Panc1 (cell line): ENCODE results near the gene DEAF1. TPM values are rescaled to one million over a fixed set of nuclear protein-coding genes. Genes with fewer than 3 reads are reported as not detected.

Experiments
- ATAC-seq: fragments of 200-7000 bp; cut with Tn5 transposase; 2 replicates; pipeline ENCODE4 v1.9.1; 2020; ENCODE audit warnings: mild to moderate bottlenecking, moderate library complexity
- BruUV-seq: library from RNA; stranded (reverse); fragments of 400-500 nt; replicated peaks from 2 replicates; lab custom pipeline; 2021; lab: Mats Ljungman, UMichigan
- CTCF ChIA-PET: fragments of 300-600 bp; sonication (Branson Sonifier 250); formaldehyde crosslinking; loops from one replicate; lab custom pipeline; 2022; ENCODE audit warnings: antibody characterized with exemption; lab: Charles Lee
- POLR2A ChIA-PET: fragments of 300-600 bp; sonication (Branson Sonifier 250); formaldehyde crosslinking; loops from one replicate; lab custom pipeline; 2022; ENCODE audit warnings: antibody characterized with exemption; lab: Charles Lee
- DNase-seq: peaks from one replicate; pipeline ENCODE4 v3.0.0-alpha.2; 2010; ENCODE audit warnings: low read depth, low spot score
- H3K27ac ChIP-seq: 2 replicates; pipeline ENCODE4 v1.5.1; 2011; ENCODE audit warnings: mild to moderate bottlenecking, low read length, inconsistent platforms
- H3K27me3 ChIP-seq: fragments of 200-500 bp; sonication (Bioruptor generic); 2 replicates; pipeline ENCODE4 v1.6.0; 2014; ENCODE audit warnings: low read length, inconsistent platforms; ENCODE audit not compliant: control insufficient read depth, insufficient read depth
- H3K36me3 ChIP-seq: fragments of 200-500 bp; sonication (Bioruptor generic); 2 replicates; pipeline ENCODE4 v1.5.1; 2014; ENCODE audit warnings: inconsistent platforms, mild to moderate bottlenecking, low read length, moderate library complexity; ENCODE audit not compliant: control insufficient read depth, insufficient read depth
- H3K4me1 ChIP-seq: 2 replicates; pipeline ENCODE4 v1.5.1; 2011; ENCODE audit warnings: inconsistent platforms, mild to moderate bottlenecking, low read length, moderate library complexity; ENCODE audit not compliant: control insufficient read depth, insufficient read depth
- H3K4me3 ChIP-seq, 2 experiments: 2 replicates each; pipeline ENCODE4 v1.5.1; 2011 to 2012; ENCODE audit warnings: low read depth in 2 of 2, low read length in 2 of 2, mild to moderate bottlenecking in 2 of 2, inconsistent platforms in 1 of 2, moderate library complexity in 1 of 2
- H3K9me3 ChIP-seq: fragments of 200-500 bp; sonication (Bioruptor generic); 2 replicates; pipeline ENCODE4 v1.5.1; 2014; ENCODE audit warnings: low read depth, mild to moderate bottlenecking, inconsistent platforms, low read length, moderate library complexity; ENCODE audit not compliant: control insufficient read depth, insufficient read depth
- CTCF ChIP-seq: fragments of 450-650 bp; IDR thresholded peaks from 2 replicates; pipeline ENCODE4 v1.5.1; 2017; ENCODE audit warnings: mild to moderate bottlenecking
- POLR2AphosphoS5 ChIP-seq: IDR thresholded peaks from 2 replicates; pipeline ENCODE4 v1.6.1; 2012; ENCODE audit warnings: mild to moderate bottlenecking, low read depth, low read length, moderate library complexity
- REST ChIP-seq, 2 experiments: IDR thresholded peaks; 2 replicates each; pipeline ENCODE4 v1.6.1; 2011 to 2012; ENCODE audit warnings: low read depth in 2 of 2, control low read depth in 1 of 2, low read length in 1 of 2, mild to moderate bottlenecking in 1 of 2, moderate library complexity in 1 of 2; ENCODE audit not compliant: insufficient read depth in 1 of 2
- SIN3A ChIP-seq: IDR thresholded peaks from 2 replicates; pipeline ENCODE4 v1.6.1; 2012; ENCODE audit warnings: low read depth, mild to moderate bottlenecking, low read length, moderate library complexity, borderline replicate concordance; ENCODE audit not compliant: insufficient read depth
- TCF7L2 ChIP-seq: IDR thresholded peaks from 2 replicates; pipeline ENCODE4 v1.6.1; 2011; ENCODE audit warnings: mild to moderate bottlenecking, low read depth, low read length, inconsistent platforms
- in situ Hi-C: cut with HindIII; loops from 2 replicates; pipeline ENCODE4 v1.10.0; 2016; ENCODE audit warnings: low sequenced_read_pairs, low pct_unique_long_range_greater_than_20kb
- intact Hi-C: fragments of 100-400 bp; cut with micrococcal nuclease; formaldehyde crosslinking; loops from one replicate; pipeline ENCODE4 v1.10.0; 2022; ENCODE audit not compliant: unreplicated experiment
- total RNA-seq: library from RNA; stranded (reverse); gene quantifications from one replicate; pipeline ENCODE4 v1.2.1, GENCODE V29; 2021; ENCODE audit not compliant: unreplicated experiment

Gene DEAF1
- total RNA-seq, 1 experiment from 2014 or later: 105 TPM

- ChIA-PET POLR2A (interaction anchor here (0.7 kb wide), 1 partner anchor 127 kb away, joined by 6 read pairs; no protein-coding TSS in a partner anchor), CTCF (no interaction called here)
- Histone ChIP-seq H3K27ac (no peak overlapping the region), H3K9me3 (no peaks in the 10 kb centered on the region), H3K4me1 (no peaks in the 10 kb centered on the region), H3K36me3 (no peaks in the 10 kb centered on the region; the same call in 1 of the 2 replicates), H3K4me3 (no peak overlapping the region), H3K27me3 (no peaks in the 10 kb centered on the region)
- ATAC-seq (no peak), DNase-seq (no peak)
- no TSS peak for BruUV-seq
- in situ Hi-C loops (no loop called here), intact Hi-C loops (no loop called here)
- TF ChIP-seq CTCF (no peak), SIN3A (no peak), REST (IDR thresholded peaks at IDR 0.05; ENCODE audit: insufficient read depth in 1 of 2, low read depth in 2 of 2, low read length in 1 of 2) (no peak), TCF7L2 (no peak), POLR2AphosphoS5 (no peak)
Observed at GRCh38 chr11:656866-657265, 38.2 kb downstream of the DEAF1 start.

- no peak for TF ChIP-seq CTCF
- TF ChIP-seq REST (IDR thresholded peaks at IDR 0.05; ENCODE audit: insufficient read depth in 1 of 2, low read depth in 2 of 2, low read length in 1 of 2): no peak
- no peak for TF ChIP-seq SIN3A
- no peak for TF ChIP-seq TCF7L2
- TF ChIP-seq POLR2AphosphoS5: no peak
- ChIA-PET POLR2A (interaction anchor here (0.7 kb wide), 1 partner anchor 127 kb away, joined by 6 read pairs; no protein-coding TSS in a partner anchor), CTCF (no interaction called here)
- BruUV-seq: no TSS peak
- H3K27me3 ChIP-seq: no peaks in the 10 kb centered on the region
- intact Hi-C loops (no loop called here), in situ Hi-C loops (no loop called here)
- no peaks in the 10 kb centered on the region for H3K9me3 ChIP-seq
- no peak for DNase-seq
- no peak overlapping the region for H3K4me3 ChIP-seq
- no peaks in the 10 kb centered on the region; the same call in 1 of the 2 replicates for H3K36me3 ChIP-seq
- no peaks in the 10 kb centered on the region for H3K4me1 ChIP-seq
- ATAC-seq: no peak
- H3K27ac ChIP-seq: no peak overlapping the region
Observed at GRCh38 chr11:656426-656825, 38.6 kb downstream of the DEAF1 start.
